SU-DHL-6 (cell line): ENCODE data around the gene RAPGEF4.

Experiments used
- H2AFZ ChIP-seq: fragments of 200-600 bp; sonication (generic); 2 replicates; pipeline ENCODE4 v1.6.1; 2014; ENCODE audit warnings: low read depth, mild to moderate bottlenecking, moderate library complexity, mixed read lengths, antibody characterized with exemption, low read length; ENCODE audit not compliant: severe bottlenecking
- H3F3A ChIP-seq: fragments of 200-600 bp; shearing (Covaris generic); 2 replicates; pipeline ENCODE4 v1.6.0; 2016; ENCODE audit warnings: antibody characterized with exemption, mild to moderate bottlenecking; ENCODE audit not compliant: insufficient read depth
- H3K27ac ChIP-seq: fragments of 200-600 bp; sonication (generic); 2 replicates; pipeline ENCODE4 v1.5.1; 2016; ENCODE audit warnings: low read depth, mild to moderate bottlenecking, low read length, moderate library complexity, mixed read lengths
- H3K27me3 ChIP-seq: fragments of 200-600 bp; sonication (generic), shearing (Covaris generic); 2 replicates; pipeline ENCODE4 v1.6.0; 2014; ENCODE audit warnings: mild to moderate bottlenecking, low read length
- H3K36me3 ChIP-seq: fragments of 200-600 bp; sonication (generic); 2 replicates; pipeline ENCODE4 v1.6.1; 2014; ENCODE audit warnings: mild to moderate bottlenecking, low read length, mixed read lengths
- H3K4me2 ChIP-seq: fragments of 300-600, 200-600 bp; shearing (Covaris generic), sonication (generic); 2 replicates; pipeline ENCODE4 v1.6.0; 2014; ENCODE audit warnings: low read length, low read depth, mild to moderate bottlenecking; ENCODE audit not compliant: poor library complexity, severe bottlenecking
- H3K4me3 ChIP-seq: fragments of 200-600 bp; sonication (generic); 2 replicates; pipeline ENCODE4 v1.5.1; 2014; ENCODE audit warnings: antibody characterized with exemption, low read length, mild to moderate bottlenecking, mixed read lengths; ENCODE audit not compliant: insufficient read depth, poor library complexity, severe bottlenecking
- H3K79me2 ChIP-seq: fragments of 200-600 bp; sonication (generic); 2 replicates; pipeline ENCODE4 v1.6.1; 2014; ENCODE audit warnings: mild to moderate bottlenecking, low read length, moderate library complexity; ENCODE audit not compliant: insufficient read depth
- H3K9ac ChIP-seq: fragments of 200-600 bp; sonication (generic); 2 replicates; pipeline ENCODE4 v1.7.0; 2014; ENCODE audit warnings: mild to moderate bottlenecking, low read length
- H3K9me2 ChIP-seq: fragments of 200-600 bp; sonication (generic); replicated peaks from 2 replicates; pipeline ENCODE4 v1.6.1; 2014; ENCODE audit warnings: low read length; ENCODE audit not compliant: insufficient read depth
- H3K9me3 ChIP-seq: fragments of 200-600 bp; sonication (generic); 2 replicates; pipeline ENCODE4 v1.6.1; 2014; ENCODE audit warnings: low read length, mixed read lengths; ENCODE audit not compliant: insufficient read depth
- H4K20me1 ChIP-seq: fragments of 200-600 bp; sonication (generic); 2 replicates; pipeline ENCODE4 v1.6.1; 2014; ENCODE audit warnings: low read depth, mild to moderate bottlenecking, antibody characterized with exemption, low read length, moderate library complexity, mixed read lengths
- EZH2phosphoT487 ChIP-seq: fragments of 200-600 bp; sonication (generic), shearing (Covaris generic); conservative IDR thresholded peaks from 2 replicates; pipeline ENCODE4 v1.6.1; 2018; ENCODE audit warnings: mild to moderate bottlenecking, antibody characterized with exemption, low read length, moderate library complexity, mixed read lengths
- TF ChIP-seq, protein P1 (sequence below): fragments of 200-600 bp; sonication (generic); IDR thresholded peaks from one replicate; pipeline ENCODE4 v1.5.1; 2017; ENCODE audit warnings: antibody characterized with exemption, mild to moderate bottlenecking, low read length, moderate library complexity; ENCODE audit not compliant: insufficient read depth, poor library complexity, severe bottlenecking

Gene RAPGEF4

DNA sequence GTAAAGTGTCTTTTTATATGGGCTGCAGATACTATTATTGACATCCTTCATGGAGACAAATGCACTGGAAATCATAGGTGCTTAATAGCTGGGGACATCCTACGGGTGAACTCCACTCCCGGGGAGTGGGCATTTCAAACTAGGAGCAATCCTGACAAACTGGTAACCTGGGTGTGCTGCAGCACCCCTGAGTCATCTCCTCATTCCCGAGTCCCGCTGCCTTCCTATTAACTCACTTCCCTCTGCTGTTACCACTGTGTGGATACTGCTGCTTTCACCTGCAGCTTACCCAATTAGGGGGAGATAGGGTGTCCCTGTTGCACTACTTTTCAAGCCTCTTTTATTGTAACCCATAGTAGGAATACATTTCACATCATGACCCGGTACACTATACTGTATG, 134.2 kb downstream of the RAPGEF4 start:
- H3K79me2 ChIP-seq: no peaks in the 10 kb centered on the region
- H3K9me2 ChIP-seq: no peaks in the 10 kb centered on the region
- H3K27ac ChIP-seq: no peak overlapping the region
- H4K20me1 ChIP-seq: no peaks in the 10 kb centered on the region
- H3K27me3 ChIP-seq: no peaks in the 10 kb centered on the region
- no peak overlapping the region for H3K4me3 ChIP-seq
- TF ChIP-seq, protein P1, sequence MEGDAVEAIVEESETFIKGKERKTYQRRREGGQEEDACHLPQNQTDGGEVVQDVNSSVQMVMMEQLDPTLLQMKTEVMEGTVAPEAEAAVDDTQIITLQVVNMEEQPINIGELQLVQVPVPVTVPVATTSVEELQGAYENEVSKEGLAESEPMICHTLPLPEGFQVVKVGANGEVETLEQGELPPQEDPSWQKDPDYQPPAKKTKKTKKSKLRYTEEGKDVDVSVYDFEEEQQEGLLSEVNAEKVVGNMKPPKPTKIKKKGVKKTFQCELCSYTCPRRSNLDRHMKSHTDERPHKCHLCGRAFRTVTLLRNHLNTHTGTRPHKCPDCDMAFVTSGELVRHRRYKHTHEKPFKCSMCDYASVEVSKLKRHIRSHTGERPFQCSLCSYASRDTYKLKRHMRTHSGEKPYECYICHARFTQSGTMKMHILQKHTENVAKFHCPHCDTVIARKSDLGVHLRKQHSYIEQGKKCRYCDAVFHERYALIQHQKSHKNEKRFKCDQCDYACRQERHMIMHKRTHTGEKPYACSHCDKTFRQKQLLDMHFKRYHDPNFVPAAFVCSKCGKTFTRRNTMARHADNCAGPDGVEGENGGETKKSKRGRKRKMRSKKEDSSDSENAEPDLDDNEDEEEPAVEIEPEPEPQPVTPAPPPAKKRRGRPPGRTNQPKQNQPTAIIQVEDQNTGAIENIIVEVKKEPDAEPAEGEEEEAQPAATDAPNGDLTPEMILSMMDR: no peak
- TF ChIP-seq EZH2phosphoT487: no peak
- H3F3A ChIP-seq: no peaks in the 10 kb centered on the region
- H3K9me3 ChIP-seq: no peaks in the 10 kb centered on the region
- H3K9ac ChIP-seq: no peak overlapping the region
- no peaks in the 10 kb centered on the region for H3K36me3 ChIP-seq
- H3K4me2 ChIP-seq: no peak overlapping the region
- H2AFZ ChIP-seq: no peak overlapping the region

DNA sequence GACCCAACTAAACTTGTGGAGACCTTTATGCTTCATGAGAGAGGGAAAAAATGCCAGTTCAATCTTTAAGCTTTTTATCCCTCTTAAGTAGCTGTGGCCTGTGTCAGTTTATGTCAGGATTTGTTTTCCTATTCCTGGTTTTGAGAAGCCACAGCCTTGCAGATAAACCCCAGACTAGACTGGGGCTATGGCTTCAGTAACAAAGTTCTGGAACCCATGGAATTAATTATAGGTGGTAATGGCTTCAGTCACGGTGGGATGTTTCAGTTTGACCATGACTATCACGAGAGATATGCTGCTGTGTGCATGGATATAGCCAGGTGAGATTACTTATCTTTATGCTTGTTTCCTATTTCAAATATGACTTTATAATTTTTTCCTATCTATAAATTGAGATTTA, 134.8 kb downstream of the RAPGEF4 start:
- Histone ChIP-seq H3K9ac (no peak overlapping the region), H3K4me2 (no peak overlapping the region), H3F3A (no peaks in the 10 kb centered on the region), H2AFZ (no peak overlapping the region), H3K27ac (no peak overlapping the region), H3K9me2 (no peaks in the 10 kb centered on the region), H4K20me1 (no peaks in the 10 kb centered on the region), H3K4me3 (no peak overlapping the region), H3K79me2 (no peaks in the 10 kb centered on the region), H3K9me3 (no peaks in the 10 kb centered on the region), H3K36me3 (no peaks in the 10 kb centered on the region), H3K27me3 (no peaks in the 10 kb centered on the region)
- TF ChIP-seq EZH2phosphoT487: no peak
- TF ChIP-seq, protein P1: no peak

DNA sequence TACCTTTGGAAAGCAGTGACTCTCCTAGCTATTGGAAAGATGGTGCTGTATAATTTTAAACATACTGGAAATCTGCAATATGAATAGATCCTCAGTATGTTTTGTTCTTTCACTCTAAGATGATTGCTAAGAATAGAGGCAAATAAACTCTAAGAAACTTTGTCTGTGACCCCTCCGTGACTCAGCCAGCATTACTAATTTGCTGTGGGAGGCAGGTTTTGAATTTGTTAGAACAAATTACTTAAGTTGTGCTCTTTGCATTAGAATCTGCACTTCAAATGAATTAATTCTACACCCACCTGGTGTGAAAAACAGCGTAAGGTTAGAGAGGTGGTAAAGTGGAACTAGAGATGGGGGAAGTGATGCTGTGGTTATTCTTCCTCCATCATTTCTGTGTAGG, 142.2 kb downstream of the RAPGEF4 start:
- Histone ChIP-seq H3K4me2 (no peak overlapping the region), H3K9ac (no peak overlapping the region), H3K9me3 (no peaks in the 10 kb centered on the region), H3F3A (no peaks in the 10 kb centered on the region), H2AFZ (no peak overlapping the region), H3K27me3 (no peaks in the 10 kb centered on the region), H3K27ac (no peak overlapping the region), H4K20me1 (no peaks in the 10 kb centered on the region), H3K4me3 (no peak overlapping the region), H3K36me3 (no peaks in the 10 kb centered on the region), H3K79me2 (no peaks in the 10 kb centered on the region), H3K9me2 (no peaks in the 10 kb centered on the region)
- TF ChIP-seq, protein P1: no peak
- no peak for TF ChIP-seq EZH2phosphoT487
